ENCODE results near the gene RAPGEF3. TPM values are rescaled to one million over a fixed set of nuclear protein-coding genes. Genes with fewer than 3 reads are reported as not detected.

The RAPGEF3 gene
- total RNA-seq, 2 donors from 2014 or later: 11.4 to 19.6 TPM

DNA sequence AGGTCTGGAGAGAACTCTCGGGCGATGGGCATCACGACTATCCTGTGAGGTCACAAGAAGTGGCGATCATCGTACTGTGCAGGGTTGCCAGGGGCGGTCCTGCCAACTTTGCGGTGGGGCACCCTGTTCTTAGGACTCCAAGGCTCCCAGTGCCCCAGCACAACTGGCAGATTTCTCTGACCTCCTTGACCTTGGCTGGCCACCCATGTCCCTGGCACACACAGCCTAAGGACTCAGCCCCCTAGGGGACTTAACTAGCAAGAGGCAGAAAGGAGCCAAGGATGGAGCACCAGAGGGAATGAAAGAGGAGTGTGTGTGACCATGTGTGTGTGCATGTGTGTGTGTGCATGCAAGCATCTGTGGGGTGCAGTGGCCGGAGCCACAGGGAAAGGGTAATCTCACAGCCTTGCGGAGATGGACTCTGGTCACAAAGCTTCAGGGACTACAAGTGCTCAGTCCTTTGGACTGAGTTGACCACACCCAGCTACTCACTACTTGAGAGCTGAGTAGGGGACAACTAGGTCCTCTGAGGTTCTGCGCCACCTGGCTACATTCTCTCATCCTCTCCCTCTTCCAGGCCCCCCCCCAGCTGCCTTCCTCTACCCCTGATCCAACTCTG lies 28.1 kb upstream of the RAPGEF3 start:
- H3K36me3 Mint-ChIP-seq (ENCODE audit: low read depth): peaks cover 80% of the 10 kb centered on the region
- Histone ChIP-seq H3K4me1 (ENCODE audit: control insufficient read depth, insufficient read depth, low read length) (no peaks in the 10 kb centered on the region), H3K36me3 (ENCODE audit: control insufficient read depth, insufficient read depth, low read length) (peaks cover 87% of the 10 kb centered on the region), H3K9ac (ENCODE audit: extremely low read depth, low read length, poor library complexity, severe bottlenecking) (no peak overlapping the region), H3K9me3 (ENCODE audit: control insufficient read depth, low read length) (no peaks in the 10 kb centered on the region), H3K27ac (ENCODE audit: low read depth, low read length) (no peak overlapping the region), H3K27me3 (ENCODE audit: control insufficient read depth, insufficient read depth, low read length, poor library complexity, severe bottlenecking) (no peaks in the 10 kb centered on the region), H3K4me3 (ENCODE audit: low read length) (no peak overlapping the region)
- no peak for DNase-seq
- H3K27me3 Mint-ChIP-seq (ENCODE audit: insufficient read depth): no peaks in the 10 kb centered on the region
- H3K9me3 Mint-ChIP-seq: no peaks in the 10 kb centered on the region
- TF ChIP-seq, protein P1, sequence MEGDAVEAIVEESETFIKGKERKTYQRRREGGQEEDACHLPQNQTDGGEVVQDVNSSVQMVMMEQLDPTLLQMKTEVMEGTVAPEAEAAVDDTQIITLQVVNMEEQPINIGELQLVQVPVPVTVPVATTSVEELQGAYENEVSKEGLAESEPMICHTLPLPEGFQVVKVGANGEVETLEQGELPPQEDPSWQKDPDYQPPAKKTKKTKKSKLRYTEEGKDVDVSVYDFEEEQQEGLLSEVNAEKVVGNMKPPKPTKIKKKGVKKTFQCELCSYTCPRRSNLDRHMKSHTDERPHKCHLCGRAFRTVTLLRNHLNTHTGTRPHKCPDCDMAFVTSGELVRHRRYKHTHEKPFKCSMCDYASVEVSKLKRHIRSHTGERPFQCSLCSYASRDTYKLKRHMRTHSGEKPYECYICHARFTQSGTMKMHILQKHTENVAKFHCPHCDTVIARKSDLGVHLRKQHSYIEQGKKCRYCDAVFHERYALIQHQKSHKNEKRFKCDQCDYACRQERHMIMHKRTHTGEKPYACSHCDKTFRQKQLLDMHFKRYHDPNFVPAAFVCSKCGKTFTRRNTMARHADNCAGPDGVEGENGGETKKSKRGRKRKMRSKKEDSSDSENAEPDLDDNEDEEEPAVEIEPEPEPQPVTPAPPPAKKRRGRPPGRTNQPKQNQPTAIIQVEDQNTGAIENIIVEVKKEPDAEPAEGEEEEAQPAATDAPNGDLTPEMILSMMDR (conservative IDR thresholded peaks at IDR 0.05): no peak
- no peaks in the 10 kb centered on the region for H3K4me1 Mint-ChIP-seq
- no peak overlapping the region for H3K27ac Mint-ChIP-seq
- no peak overlapping the region for H3K4me3 Mint-ChIP-seq
- 96 to 97% methylated on average over 10 of the region's 10 CpGs for WGBS, 2 experiments (ENCODE audit: insufficient coverage in 1 of 2, insufficient read length in 1 of 2)

DNA sequence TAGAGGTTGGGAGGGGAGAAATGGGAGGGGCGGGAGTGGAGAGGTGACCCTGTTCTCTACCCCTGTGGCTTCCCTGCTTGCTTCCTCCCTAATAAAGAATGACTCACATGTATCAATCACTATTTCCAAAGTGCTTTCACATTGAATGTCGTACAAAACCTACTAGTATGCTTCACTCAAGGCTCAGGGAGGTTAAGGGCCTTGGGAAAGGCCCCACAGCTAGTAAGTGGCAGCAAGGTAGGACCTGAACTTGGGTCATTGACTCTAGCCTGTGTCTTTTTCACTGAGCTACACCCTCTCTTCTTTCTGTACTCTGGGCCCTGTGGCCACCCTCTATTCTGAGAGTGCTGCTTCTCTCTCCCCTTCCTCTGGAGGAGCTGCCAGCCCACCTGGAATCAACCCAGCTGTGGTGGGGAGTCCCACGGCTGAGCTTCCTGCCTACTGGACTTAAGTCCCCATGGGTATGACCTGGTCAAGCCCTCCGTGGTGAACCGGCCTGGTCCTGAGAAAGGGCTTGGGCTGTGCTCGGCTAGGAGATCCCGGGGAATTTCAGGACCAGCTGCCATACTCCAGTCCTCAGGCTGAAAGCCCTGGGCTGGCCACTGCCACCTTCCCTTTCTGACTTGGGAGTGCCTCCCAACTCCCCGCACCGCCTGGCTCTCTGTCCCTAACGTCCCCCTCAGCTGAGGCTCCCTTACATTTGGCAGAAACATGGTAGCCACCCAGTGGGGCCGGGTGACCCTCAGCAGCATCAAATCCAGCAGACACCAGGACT lies 27.4 kb upstream of the RAPGEF3 start:
- no peak overlapping the region for H3K27ac Mint-ChIP-seq
- no peak overlapping the region for H3K9ac ChIP-seq (ENCODE audit: extremely low read depth, low read length, poor library complexity, severe bottlenecking)
- no peak for DNase-seq
- no peaks in the 10 kb centered on the region for H3K27me3 Mint-ChIP-seq (ENCODE audit: insufficient read depth)
- H3K9me3 ChIP-seq (ENCODE audit: control insufficient read depth, low read length): no peaks in the 10 kb centered on the region
- 95 to 100% methylated on average over 6 to 11 of the region's 11 CpGs for WGBS, 2 experiments (ENCODE audit: insufficient coverage in 1 of 2, insufficient read length in 1 of 2)
- H3K36me3 Mint-ChIP-seq (ENCODE audit: low read depth): peaks cover 75% of the 10 kb centered on the region
- H3K4me1 Mint-ChIP-seq: no peaks in the 10 kb centered on the region
- H3K4me3 ChIP-seq (ENCODE audit: low read length): no peak overlapping the region
- no peak overlapping the region for H3K27ac ChIP-seq (ENCODE audit: low read depth, low read length)
- H3K4me1 ChIP-seq (ENCODE audit: control insufficient read depth, insufficient read depth, low read length): no peaks in the 10 kb centered on the region
- peaks cover 85% of the 10 kb centered on the region for H3K36me3 ChIP-seq (ENCODE audit: control insufficient read depth, insufficient read depth, low read length)
- H3K9me3 Mint-ChIP-seq: no peaks in the 10 kb centered on the region
- no peaks in the 10 kb centered on the region for H3K27me3 ChIP-seq (ENCODE audit: control insufficient read depth, insufficient read depth, low read length, poor library complexity, severe bottlenecking)
- TF ChIP-seq, protein P1 (conservative IDR thresholded peaks at IDR 0.05): no peak
- no peak overlapping the region for H3K4me3 Mint-ChIP-seq

DNA sequence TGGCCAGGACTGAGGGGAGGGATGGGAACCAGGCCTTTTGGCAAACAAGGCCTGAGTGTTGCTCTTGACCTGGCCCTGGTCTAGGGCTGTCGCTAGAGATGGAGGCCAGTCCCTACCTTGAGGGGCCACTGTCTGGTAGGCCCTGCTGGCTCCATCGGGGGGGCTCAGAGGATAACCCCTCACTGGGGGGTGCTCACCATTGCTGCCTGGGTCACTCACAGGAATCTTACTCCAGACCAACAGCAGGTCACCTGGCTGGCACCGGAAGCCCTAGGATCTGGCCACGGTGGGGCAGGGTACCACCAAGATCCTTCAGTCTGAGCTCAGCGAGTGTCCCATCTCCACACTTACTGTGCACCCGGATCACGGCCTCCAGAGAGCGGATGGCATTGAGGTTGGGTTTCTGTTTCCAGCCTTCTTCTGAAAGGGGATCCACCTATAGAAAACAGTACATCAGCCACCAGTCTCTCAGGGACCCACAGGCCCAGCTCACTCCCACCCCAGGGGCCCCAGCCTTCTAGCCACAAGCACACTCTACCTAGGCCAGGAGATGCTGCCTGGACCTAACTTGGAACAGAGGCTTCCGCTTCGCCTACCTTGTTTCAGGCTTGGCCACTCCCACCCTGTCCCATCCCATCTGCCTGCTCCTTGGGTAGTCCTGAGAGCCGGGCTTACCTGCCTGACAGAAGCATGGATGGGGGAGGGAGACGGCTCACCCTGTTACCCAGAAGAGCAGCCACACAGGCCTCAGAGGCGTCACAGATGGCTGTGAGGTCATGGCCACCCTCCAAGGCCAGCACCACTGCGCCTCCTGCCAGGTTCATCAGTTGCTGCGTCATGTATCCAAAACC lies 26.6 kb upstream of the RAPGEF3 start:
- H3K9ac ChIP-seq (ENCODE audit: extremely low read depth, low read length, poor library complexity, severe bottlenecking): no peak overlapping the region
- H3K27me3 Mint-ChIP-seq (ENCODE audit: insufficient read depth): no peaks in the 10 kb centered on the region
- H3K4me1 ChIP-seq (ENCODE audit: control insufficient read depth, insufficient read depth, low read length): no peaks in the 10 kb centered on the region
- no peaks in the 10 kb centered on the region for H3K27me3 ChIP-seq (ENCODE audit: control insufficient read depth, insufficient read depth, low read length, poor library complexity, severe bottlenecking)
- H3K27ac ChIP-seq (ENCODE audit: low read depth, low read length): no peak overlapping the region
- DNase-seq: no peak
- no peak overlapping the region for H3K4me3 ChIP-seq (ENCODE audit: low read length)
- no peaks in the 10 kb centered on the region for H3K4me1 Mint-ChIP-seq
- no peak overlapping the region for H3K4me3 Mint-ChIP-seq
- H3K9me3 ChIP-seq (ENCODE audit: control insufficient read depth, low read length): no peaks in the 10 kb centered on the region
- no peak overlapping the region for H3K27ac Mint-ChIP-seq
- peaks cover 77% of the 10 kb centered on the region for H3K36me3 ChIP-seq (ENCODE audit: control insufficient read depth, insufficient read depth, low read length)
- TF ChIP-seq, protein P1 (conservative IDR thresholded peaks at IDR 0.05): no peak
- no peaks in the 10 kb centered on the region for H3K9me3 Mint-ChIP-seq
- 95 to 96% methylated on average over 7 to 15 of the region's 15 CpGs for WGBS, 2 experiments (ENCODE audit: insufficient coverage in 1 of 2, insufficient read length in 1 of 2)
- H3K36me3 Mint-ChIP-seq (ENCODE audit: low read depth): peaks cover 67% of the 10 kb centered on the region

All from endodermal cell (in vitro differentiated cells).